NCI-H446 (cell line): ENCODE measurements around the gene RPS8.
"Not testable (repeated sequence)": the region's sequence is repeated elsewhere in the genome, so short reads cannot be mapped to it uniquely, and the experiment has no call there.

ENCODE experiments used
- DNase-seq, 2 experiments: peaks; one replicate each; lab custom pipeline; 2025; lab: John Stamatoyannopoulos, UW

Gene RPS8

GRCh38 chr1:44780583-44781121 is 5.3 kb downstream of the RPS8 start:
- DNase-seq, result no peak

DNA sequence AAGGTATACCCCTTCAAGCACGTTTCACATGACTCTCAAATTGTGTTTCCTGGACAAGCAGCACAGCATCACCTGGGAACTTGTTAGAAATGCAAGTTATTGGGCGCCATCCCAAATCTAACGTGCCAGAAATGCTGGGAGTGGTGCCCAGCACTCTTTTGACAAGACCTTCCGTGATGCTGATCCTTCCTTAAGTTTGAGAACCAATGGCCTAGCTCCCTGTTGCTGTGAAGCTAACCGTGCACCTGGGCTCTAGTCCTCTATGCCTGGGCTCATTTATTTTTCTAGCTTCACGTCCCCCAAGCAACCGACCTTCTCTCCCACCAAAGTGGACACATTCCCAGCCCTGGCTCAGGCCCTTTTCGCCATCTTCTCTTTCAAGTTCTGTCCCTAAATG is 8.4 kb downstream of the RPS8 start:
- DNase-seq, result peak in 1 of 2 experiments; percentile 18

- no peak for DNase-seq
Observed at GRCh38 chr1:44784094-44785028, 9.0 kb downstream of the RPS8 start.

- peak in 1 of 2 experiments; percentile 18 for DNase-seq
Observed at GRCh38 chr1:44785029-44785380, 9.7 kb downstream of the RPS8 start.

GRCh38 chr1:44785501-44786137 is 10.3 kb downstream of the RPS8 start:
- no peak for DNase-seq

GRCh38 chr1:44786138-44786840 is 10.9 kb downstream of the RPS8 start:
- DNase-seq, result no peak

- no peak for DNase-seq
Observed at GRCh38 chr1:44786841-44787426, 11.6 kb downstream of the RPS8 start.

DNA sequence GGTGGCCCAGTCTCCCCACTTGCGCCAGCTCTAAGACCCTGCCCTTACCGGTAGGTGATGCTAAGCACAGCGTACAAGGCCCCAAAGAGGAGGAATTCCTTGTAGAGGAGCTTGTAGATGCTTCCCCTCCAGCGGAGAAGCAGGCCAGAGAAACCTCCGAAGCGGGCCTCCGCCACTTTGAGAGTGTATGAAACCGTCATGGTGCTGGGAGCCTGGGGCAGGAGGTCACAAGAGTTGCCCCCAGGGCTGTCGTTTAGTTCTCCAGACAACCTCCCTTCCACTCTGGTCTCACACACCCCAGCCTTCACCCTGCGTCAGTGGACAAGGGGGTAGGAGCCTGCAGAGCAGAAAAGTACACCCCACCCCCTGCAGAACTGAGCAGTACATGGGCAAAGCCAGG is 12.2 kb downstream of the RPS8 start:
- DNase-seq, result no peak

- DNase-seq, result no peak
Observed at GRCh38 chr1:44788120-44788860, 12.9 kb downstream of the RPS8 start, which contains the start of gene BEST4. Gene BEST4 (minus strand): TSS chr1:44788170. CDS start chr1:44787705, 465 bp downstream.

- DNase-seq, result no peak
Observed at GRCh38 chr1:44790968-44791801, 15.8 kb downstream of the RPS8 start.

DNA sequence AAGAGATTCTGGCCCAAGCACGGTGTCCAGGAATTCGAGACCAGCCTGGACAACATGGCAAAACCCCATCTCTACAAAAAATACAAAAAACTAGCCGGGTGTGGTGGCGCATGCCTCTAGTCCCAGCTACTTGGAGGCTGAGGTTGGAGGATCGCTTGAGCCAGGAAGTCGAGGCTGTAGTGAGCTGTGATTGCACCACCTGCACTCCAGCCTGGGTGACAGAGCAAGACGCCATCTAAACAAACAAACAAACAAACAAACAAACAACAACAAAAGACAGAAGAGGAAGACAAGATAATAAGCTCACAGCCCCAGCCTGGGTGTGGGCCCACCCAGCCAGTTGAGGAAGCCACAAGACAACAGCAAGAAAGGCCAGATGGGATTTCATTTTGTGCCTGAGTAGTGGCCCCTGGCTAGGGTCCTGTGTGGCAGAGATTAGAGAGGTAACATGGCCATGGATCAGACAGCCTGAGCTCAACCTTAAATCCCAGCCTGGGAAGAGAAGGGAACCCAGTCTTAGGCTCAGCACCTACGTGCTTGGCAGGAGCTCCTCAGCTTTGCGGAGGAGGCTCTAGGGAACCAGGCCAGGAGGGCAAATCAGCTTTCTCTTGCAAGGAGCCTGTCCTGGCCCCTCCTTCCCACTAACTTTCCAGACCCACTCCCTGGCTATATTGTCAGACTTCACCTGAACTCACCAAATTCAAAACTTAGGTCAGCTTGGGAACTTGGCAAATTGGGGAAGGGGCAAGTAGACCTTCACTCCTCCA is 17.6 kb downstream of the RPS8 start:
- DNase-seq, result no peak

DNA sequence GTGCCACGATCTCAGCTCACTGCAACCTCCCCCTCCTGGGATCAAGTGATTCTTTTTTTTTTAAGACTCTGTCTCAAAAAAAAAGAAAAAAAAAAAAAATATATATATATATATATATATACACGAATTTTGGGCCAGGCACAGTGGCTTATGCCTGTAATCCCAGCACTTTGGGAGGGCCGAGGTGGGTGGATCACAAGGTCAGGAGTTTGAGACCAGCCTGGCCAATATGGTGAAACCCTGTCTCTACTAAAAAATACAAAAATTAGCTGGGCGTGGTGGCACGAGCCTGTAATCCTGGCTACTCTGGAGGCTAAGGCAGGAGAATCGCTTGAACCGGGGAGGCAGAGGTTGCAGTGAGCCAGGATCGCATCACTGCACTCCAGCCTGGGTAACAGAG is 22.5 kb downstream of the RPS8 start:
- not testable (repeated sequence) for DNase-seq

GRCh38 chr1:44798481-44799365 is 23.4 kb downstream of the RPS8 start:
- no peak for DNase-seq

DNA sequence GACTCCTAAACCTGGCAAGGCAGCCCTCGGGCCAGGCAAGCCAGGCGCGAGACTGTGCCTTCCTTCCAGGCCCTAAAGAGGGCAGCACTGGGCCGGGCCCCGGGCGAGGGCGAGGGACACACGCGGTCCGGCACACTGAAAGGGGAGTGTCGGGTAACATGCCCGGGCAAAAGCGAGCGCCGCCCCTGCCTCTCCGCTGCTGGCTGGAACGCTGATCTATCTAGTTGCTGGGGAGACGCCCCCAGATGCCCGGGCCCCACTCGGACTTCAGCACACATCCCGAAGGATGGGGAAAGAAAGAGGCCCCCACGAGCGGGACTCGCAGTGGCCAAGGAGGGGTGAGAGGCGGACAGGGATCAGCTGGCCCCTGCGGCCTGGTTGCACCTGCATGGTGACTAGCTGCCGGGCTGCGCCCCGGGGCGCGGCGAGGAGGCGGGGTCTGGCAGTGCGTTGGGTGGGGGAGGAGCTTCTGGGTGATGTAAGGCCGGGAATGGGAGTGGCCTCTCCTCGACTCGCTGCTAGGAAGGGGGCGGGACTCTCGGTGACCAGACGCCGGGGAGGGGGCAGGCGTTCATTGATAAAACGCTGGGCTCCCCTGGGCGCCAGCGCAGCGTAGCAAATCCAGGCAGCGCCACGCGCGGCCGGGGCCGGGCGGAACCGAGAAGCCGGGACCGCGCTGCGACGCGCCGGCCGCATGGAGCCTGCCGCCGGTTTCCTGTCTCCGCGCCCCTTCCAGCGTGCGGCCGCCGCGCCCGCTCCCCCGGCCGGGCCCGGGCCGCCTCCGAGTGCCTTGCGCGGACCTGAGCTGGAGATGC is 24.6 kb downstream of the RPS8 start, which contains the start of gene PLK3:
Gene PLK3 (plus strand): TSS at position 608 of the 815 bp plus-strand sequence. CDS start 87 bp downstream, at position 695.
- peak; percentile 95 to 98 for DNase-seq

DNA sequence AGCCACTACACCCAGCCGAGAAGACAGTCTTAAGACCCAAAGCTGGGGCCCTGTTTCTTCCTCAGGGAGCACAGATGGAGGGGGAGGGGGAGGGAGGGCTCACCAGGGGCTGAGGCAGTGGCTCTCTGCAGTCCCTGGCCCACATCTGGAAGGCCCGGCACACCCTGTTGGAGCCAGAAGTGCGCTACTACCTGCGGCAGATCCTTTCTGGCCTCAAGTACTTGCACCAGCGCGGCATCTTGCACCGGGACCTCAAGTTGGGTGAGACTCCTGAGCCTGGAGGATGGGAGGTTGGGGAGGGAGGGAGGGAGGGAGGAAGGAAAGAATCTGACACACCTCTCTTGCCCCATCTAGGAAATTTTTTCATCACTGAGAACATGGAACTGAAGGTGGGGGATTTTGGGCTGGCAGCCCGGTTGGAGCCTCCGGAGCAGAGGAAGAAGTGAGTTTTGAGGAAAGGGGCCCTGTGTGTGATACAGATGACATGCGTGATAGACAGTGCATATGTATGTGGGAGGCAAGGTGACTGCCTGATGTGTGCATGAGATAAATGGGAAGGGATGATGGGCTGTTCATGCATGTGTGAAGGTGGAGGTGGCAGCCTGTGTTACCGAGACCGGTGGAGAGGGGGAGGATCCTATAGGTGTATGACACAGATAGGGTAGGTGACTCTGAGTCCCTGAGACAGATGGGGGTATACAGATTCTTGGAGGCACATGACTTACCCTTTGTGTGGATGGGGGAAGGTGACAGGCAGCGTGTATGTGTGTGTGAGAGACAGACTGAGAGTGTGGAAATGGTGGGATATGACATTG is 26.4 kb downstream of the RPS8 start:
- DNase-seq, result no peak

DNA sequence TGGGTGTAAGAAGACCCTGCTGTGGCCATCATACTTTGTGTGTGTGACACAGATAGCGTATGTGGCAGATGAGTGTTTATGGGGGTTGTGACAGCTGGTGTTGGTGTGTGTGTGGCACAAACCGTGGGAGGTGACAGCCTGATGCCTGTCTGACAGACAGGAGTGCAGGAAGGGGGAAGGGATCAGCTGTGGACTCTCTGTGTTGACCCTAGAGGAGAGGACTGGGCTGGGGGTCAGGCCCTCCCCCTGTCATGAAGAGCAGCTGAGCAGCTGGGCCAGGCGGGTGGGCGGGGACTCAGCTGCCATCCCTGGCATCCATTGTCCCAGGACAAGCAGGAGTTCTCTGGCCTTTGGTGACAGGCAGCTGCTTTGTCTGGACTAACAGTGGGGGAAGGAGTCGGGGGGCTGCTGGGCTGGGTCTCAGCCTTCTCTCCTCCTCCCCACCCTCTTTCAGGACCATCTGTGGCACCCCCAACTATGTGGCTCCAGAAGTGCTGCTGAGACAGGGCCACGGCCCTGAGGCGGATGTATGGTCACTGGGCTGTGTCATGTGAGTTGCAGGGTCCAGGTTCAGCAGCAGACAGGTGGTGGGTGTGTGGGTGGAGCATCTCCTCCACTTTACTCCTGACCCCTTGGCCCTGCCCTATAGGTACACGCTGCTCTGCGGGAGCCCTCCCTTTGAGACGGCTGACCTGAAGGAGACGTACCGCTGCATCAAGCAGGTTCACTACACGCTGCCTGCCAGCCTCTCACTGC is 27.1 kb downstream of the RPS8 start:
- DNase-seq, result no peak
